GM19043 (cell line): ENCODE data around the gene MSI2.

Experiments used
- ATAC-seq: cut with Tn5 transposase; IDR thresholded peaks from one replicate; pipeline ENCODE4 v1.9.1; 2021; ENCODE audit warnings: low read depth; ENCODE audit not compliant: unreplicated experiment

MSI2 gene

DNA sequence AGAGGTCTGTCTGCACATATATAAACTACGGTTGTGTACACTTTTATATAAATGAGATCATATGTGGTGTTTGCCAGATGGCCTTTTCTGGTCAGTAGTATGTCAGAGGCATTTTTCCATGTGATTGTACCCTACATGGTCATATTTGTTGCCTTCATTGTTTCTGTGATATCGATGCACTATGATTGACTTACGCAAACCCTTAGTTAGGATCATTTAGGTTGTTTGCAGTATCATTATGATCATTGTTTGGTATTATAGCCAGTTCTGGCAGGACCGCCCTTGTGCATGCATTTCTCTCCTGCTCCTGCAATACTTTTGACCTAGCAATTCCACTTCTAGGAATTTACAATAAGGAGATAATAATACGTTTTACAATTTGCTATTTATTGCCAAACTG lies 169.1 kb downstream of the MSI2 start:
- no peak for ATAC-seq

DNA sequence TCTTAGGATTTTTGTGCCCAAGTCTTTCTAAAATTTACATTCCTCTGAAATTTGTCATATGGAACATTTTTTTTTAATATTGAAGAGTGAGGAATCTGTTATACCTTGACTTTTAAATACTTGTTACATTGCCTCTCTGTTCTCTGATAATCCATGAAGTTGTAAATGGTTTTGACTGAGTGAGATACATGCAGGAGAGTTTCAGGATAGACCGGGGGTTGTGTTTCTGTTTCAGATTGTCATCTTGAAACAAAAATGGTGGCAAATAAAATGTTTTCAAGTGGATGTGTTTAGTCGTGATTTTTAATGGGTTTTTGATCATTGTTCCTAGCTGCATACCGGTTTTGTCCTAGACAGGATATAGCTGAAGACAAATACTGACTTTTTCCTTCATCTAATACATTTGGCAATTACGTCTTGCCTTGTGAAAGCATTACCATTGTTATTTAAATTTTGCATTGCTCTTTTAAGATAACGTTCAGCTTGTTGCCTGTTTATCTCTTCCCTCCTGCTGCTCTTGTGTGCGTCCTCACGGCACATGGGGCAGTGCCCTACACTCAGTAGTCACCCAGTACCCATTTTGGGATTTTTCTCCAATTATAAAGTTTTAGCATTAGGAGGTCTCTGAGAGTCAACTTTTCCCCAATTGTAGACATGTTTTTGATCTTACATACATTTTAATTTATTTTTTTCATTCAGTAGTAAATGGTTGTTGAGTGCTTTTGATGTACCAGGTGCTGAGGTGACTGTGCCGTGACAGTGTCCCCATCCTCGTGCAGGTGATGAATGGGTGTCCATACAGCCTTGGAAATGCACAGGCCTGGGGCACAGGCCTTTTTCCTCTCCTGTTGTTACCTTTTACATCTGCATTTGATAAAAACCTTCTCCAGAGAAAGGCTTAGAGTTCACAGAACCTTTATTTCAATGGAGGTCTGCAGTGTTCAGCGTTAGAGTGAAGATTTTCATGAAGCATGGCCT lies 169.9 kb downstream of the MSI2 start:
- no peak for ATAC-seq

DNA sequence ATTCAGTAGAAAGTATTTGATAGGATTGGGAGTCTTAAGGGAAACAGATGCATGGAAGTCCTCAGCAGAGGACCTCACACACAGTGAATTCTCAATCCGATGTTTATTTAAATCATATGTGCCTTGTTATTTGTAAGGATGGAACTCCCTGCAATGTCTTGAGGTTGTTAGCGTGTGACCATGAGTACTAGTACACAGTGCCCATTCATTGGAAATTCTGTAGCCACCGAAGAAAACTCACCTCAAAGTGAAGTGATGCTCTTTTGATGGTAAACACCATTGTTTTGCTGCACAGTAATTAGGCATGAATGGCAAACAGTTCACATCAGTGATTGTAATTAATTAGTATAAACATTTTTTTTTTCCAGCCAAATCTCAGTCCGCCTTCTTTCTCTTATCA lies 173.6 kb downstream of the MSI2 start:
- ATAC-seq = no peak

DNA sequence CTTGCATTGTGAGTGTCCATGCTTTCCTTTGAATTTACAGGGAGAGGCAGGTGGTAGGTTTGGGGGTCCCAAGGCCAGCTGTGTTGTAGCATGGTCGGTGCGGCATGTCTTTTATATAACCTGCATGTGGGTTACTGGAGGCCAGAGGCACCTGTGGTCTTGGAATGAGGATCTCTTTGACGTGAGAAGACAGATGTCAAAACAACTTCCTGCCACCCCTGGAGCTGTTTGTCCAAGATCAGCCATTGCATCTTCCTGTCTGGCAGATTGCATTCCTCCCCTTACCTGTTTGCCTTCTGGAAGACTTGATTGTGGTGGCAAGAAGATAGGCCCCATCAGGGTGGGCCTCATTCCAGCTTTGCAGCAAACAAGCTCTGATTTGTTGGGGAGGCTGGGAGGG lies 175.1 kb downstream of the MSI2 start:
- ATAC-seq = no peak

DNA sequence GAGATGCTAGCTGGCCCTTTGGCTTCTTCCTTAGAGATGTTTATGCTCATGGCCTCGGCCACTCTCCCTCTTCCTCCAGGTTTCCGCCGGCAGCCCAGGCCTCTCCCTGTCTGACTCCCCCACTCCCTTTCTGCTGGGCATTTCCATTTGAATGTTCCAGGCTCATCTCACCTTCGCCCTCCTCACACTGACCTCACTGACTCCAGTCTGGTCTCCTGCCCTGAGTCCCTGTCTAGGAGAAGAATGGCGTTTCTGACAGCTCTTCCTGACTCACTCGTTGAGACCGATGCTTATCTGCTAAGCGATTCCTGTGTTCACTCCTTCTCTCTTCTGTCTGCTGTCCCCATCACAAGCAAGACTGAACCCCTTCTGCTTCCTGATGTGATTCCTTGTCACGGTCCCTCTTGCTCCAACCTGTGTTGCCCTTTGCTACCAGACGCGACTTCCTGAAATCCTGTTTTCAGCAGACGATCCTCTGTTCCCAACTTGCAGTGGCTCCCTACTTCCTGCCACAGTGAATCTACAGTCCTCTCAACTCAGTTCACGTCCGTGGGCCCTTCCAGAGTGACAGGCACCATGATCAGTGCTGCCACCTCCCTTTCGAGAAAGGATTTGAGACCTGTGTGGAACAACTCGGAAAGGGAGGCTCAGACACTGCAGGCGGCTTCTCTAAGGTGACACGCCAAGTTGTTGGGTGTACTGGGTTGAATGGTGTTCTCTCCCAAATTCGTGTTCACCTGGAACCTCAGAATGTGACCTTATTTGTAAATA lies 176.4 kb downstream of the MSI2 start:
- ATAC-seq = no peak

DNA sequence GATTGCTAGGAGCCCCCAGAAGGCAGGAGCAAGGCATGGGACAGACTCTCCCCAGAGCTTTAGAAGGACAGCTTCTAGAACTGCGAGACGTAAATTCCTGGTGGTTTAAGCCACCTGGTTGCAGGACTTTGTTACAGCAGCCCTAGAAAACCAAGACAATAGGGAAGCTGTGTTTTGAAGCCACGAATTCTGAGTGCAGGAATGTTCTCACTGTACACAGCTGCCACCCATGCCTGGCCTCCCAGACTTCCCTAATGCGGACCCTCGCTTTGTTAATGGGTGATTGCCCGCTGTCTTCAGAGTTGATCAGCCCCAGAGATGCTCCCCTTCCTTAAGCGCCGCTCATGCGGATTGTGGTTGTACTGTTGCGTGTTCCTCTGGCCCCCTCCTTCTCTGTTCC lies 177.1 kb downstream of the MSI2 start:
- ATAC-seq = no peak

DNA sequence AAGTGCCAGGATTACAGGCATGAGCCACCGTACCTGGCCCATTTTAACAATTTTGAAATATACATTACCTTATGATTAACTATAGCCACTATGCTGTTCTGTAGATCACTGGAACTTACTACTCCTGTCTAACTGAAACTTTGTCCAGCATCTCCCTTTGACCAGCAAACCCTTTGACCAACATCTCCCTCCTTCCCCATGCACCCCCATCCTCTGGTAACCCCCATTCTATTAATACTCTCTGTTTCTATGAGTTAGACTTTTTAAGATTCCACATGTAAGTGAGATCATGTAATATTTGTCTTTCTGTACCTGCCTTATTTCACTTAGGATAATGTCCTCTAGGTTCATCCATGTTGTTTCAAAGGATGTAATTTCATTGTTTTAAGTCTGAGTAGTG lies 178.0 kb downstream of the MSI2 start:
- no peak for ATAC-seq

DNA sequence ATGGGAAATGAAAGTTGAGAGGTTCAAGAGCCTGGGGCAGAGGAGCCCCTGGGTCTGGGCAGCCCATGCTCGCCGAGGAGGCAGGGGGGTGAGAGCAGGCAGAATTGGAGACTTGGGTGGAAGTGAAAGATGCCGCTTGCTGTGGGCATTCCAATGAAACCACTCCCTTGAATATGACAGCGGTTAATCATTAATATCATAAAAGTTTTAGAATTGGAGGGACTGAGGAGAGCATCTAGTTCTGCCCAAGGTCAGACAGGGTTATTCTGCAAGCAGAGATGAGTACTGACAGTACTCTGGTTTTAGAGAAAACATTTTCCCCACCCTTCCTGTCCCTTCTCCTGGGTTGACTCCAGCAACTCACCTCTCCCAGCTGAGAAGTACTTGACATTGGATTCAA lies 180.2 kb downstream of the MSI2 start:
- ATAC-seq = no peak

DNA sequence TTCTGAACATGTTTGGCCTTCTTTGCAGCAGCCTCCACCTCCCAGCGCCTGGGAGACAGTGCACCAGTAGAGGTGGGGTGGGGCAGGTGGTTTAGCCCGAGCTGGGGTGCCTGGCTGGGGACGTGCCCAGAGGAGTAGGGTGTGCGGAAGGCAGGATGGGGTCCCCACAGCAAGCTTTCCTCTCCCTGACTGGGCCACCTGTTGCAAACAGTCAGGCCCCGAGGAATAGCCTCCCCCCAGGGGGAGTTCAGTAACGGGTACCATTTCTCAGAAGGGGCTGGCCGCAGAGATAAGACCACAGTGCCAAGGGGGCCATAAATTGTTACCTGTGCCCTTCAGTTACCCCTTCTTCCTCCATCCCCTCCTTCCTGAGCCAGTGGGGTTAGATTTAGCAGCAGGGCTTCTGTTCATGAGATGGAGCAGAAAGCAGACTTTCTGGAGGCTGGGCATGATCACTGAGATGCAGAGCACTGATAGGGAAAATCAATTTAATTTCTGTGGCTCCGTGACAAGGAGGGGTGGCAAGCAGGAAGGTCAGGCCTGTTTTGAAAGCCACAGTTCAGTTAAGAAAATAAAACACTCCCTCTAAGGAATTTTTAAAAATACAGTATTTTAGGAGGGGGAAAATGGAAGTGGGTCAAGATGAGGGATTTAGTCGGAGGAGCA lies 181.9 kb downstream of the MSI2 start:
- no peak for ATAC-seq

DNA sequence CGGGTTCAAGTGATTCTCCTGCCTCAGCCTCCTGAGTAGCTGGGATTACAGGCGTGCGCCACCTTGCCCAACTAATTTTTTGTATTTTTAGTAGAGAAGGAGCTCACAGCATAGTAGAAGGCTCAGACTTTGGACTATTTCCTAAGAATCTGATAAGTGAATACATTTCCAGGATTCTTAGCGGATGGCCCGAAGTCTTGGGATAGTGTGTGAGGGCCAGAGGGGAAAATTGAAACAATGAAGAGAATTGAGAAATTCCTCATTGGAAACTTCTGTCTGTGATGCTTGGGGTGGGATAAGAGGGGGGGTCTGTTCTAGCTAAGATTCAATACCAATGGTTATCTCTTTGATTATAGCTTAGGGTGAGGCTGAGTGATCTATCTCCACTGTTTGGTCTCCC lies 183.3 kb downstream of the MSI2 start:
- ATAC-seq = no peak

DNA sequence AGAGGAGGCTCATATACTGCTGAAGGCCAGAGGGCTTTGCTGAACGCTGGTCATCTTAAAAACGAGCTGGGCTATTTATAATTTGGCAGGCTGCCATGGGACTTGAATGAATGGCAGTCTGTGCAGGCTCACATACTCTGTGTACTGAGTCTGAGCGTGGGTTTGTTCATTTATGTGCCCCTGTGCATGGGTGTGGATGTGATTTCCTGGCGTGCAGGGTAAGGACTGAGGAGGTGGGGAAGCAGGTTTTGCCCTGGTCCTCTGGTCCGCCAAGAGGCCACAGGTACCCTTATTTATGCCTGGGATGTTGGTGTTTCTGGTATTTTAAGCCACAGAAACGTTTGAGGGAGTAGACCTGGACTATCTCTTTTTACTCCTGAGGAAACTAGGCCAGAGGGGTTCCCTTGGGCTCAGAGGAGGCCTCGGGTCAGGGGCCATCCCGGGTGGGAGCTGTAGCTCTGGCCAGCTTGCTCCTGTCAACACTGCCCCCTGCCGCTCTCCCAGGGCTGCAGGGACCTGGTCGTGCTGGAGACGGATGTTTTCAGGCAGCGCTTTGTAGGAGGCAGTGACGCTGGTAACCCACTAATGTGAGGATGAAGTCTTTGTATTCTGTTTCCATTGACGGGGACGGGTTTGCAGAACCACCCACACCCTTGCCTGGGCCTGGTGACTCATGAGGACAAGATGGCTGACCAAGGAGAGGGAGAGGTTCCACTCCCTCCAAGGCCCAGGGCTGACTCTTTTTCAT lies 184.4 kb downstream of the MSI2 start:
- ATAC-seq = no peak

DNA sequence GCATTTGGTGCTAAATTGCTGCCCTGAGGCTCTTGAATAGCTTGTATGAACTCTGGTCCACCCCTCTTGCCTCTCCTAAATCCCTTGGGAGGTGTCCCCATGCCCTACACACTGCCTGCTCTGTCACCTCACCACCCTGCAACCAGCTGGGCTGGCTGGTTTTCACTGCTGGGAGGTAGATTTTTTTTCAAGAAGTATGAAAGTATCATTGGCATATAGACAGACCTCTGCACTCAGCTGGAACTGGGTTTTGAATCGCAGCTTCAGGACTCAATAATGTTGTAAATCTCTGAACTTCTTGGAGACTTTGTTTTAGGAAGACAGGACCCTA lies 184.9 kb downstream of the MSI2 start:
- ATAC-seq = no peak

DNA sequence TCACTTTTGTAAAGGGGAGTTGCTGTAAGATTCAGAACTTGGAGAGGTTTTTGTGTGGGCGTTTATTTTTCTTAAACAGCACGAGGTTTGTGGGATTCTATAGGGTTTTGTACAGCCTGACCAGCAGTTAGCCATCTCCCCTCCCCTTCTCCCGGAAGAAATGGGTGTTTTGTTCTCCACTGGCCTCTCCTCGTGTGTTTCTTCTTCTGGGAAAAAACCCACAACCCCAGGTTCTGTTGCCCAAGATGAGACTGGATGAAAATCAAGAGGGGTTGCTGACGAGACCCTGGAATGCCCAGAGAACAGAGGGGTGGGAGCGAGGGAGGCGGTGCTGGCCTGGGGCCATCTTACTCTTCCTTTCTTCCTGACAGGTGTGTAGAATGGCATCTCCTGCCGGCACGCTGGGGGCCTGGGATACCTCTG lies 186.1 kb downstream of the MSI2 start:
- no peak for ATAC-seq

DNA sequence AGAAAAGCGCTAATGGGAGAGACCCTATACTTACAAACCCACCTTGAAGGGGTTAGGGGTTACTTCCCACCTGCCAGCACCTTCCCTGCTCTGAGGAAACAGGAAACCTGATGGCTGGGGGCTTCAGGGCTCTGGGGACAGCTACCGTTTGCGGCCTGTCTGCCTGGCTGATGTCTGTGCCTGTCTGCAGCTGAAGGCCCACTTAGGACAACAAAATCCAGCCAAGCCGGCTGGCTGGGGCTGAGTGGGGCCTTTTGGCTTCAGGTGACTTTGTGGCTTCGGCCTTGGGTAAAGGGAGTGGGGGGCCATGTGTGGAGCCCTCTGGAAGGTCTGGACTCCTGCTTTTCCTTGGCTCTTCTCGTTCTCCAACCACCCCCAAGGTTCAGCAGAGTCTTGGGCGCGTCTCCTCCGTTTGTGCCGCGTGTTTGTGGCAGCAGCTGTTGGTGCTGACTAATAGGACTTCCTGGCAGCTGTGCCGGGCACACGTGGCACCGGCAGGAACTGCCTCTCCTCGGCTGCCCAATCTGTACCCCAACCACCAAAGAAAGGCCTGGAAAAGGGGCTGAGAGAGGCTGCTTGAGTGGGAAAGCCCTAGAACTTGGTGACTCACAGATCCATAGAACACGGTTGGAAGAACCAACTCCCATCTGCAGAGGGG lies 186.7 kb downstream of the MSI2 start:
- ATAC-seq = no peak

DNA sequence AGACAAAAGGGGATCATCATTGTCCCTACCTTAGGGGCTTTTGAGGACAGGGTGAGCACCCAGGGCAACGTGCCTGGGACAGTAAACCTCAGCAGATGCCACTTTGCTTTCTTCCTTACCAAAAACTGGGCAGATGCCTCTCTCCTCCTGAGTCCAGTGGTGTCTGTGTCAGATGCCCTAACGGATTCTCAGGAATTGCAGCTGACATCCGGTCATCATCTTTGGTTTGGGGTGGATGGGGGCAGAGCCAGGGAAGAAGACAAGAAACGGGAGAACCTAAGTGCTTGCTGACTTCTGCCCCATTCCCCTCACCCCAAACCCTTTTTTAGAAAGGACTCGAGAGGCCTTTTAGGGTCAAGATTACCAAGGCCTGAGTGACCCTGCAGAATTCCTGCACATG lies 187.5 kb downstream of the MSI2 start:
- ATAC-seq = no peak

DNA sequence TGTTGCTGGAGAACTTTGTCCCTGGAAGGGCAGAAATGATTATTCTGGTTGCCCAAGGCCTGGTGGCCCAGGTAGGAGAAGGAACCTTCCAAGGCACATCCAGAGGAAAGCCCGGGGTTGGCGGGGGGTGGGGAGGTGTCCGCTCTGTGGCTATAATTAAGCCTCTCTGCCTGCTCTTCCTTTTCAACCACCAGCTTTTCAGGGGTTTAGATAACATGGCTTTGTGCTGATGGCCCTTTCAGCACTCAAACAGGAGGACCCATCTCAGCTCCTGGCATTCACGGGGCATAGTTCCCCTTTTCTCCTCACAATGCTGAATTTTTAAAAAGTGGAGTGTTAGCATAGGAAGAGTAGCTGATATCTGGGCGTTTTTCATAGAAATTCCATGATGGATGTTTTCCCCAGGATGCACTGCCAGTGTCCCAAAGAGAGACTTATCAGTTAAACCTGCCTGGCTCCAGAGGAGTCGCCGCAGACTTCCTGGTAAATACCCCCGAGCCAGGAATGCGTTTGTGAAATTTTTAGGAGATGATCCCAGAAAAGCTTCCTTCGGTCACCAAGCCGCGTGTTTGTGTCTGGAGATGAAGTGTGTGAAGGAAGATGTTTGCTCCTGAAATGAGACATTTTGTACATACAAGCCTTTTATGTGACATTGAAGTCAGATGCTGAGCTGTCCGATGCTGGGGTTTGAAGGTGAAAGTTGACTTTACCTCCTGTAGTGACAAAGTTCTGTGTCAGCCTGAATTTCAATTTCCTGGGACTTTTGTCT lies 188.5 kb downstream of the MSI2 start:
- ATAC-seq = no peak

DNA sequence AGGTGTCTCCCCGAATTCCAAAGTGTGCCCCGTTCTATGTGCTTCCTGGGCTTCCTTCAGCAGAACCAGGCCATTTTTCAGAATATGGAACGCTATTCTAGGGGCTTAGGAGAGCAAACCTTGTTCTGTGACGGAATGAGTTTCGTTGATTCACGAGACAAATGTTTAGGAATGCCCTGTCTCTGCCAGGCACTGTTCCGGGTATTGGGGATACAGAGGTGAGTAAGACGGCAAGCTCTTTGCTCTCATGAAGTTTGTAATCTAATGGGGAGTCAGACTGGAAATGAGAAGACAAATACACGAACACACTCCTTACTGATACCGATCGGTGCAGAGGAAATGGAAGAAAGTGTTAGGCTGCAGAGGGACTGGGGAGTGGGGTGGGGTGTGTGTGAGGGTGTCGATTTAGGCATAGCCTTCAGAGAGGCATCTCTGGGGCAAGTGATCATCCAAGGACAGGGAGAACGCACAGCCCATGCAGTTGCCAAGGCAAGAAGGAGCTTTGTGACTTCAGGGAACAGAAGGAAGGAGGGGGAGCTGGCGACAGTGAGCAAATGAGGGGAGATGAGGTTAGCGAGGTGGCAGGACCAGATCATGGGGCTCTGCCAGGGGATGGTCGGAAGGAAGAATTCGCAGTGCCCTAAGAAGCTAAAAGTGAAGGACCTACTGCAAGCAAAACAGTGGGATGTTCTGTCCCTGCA lies 189.6 kb downstream of the MSI2 start:
- ATAC-seq = no peak

DNA sequence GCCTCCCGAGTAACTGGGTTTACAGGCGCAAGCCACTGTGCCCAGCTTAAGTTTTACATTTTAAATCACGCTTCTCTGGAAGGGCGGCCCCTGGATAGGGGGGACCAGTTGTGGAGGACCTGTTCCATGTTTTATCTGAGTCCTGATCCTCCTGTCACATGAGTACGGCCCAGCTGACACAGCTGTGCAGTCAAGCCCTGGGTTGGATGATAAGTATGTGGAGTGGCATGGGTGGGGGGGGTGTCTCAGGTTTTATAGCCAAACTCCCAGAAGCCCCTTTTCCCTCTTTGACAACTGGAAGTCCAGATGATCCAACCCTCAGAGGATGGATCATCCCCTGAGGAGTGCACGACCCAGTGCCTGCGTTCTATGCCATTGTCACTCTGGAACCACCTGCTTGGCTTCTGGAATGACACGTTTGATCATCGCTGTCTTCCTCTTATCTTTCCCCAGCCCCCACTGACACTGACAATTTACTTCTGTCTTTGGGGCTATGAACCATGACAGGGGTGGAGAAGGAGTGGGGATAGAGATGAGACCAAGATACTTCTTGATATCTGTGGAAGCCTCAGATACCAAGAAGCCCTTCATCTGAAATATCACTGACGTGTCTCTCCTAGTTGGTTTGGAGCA lies 191.2 kb downstream of the MSI2 start:
- no peak for ATAC-seq
